Measurements from ENCODE around the gene FSTL1.

The FSTL1 gene

GRCh38 chr3:120440001-120440703 lies 10.6 kb downstream of the FSTL1 start:
- no peak for DNase-seq (ENCODE audit: low read depth)

- peak; percentile 55 for DNase-seq (ENCODE audit: low read depth)
Observed at GRCh38 chr3:120438665-120439370, 12.0 kb downstream of the FSTL1 start.

GRCh38 chr3:120438216-120438615 lies 12.6 kb downstream of the FSTL1 start:
- DNase-seq (ENCODE audit: low read depth): no peak

GRCh38 chr3:120437559-120437958 lies 13.2 kb downstream of the FSTL1 start:
- DNase-seq (ENCODE audit: low read depth): no peak

- no peak for DNase-seq (ENCODE audit: low read depth)
Observed at GRCh38 chr3:120436523-120437050, 14.2 kb downstream of the FSTL1 start.

- no peak for DNase-seq (ENCODE audit: low read depth)
Observed at GRCh38 chr3:120435621-120436020, 15.2 kb downstream of the FSTL1 start.

GRCh38 chr3:120433662-120434331 lies 17.0 kb downstream of the FSTL1 start:
- no peak for DNase-seq (ENCODE audit: low read depth)

- peak; percentile 93 for DNase-seq (ENCODE audit: low read depth)
Observed at GRCh38 chr3:120432150-120432860, 18.5 kb downstream of the FSTL1 start.

GRCh38 chr3:120429921-120430361 lies 20.9 kb downstream of the FSTL1 start:
- DNase-seq (ENCODE audit: low read depth): peak; percentile 56

- no peak for DNase-seq (ENCODE audit: low read depth)
Observed at GRCh38 chr3:120428924-120429323, 21.9 kb downstream of the FSTL1 start.

- DNase-seq (ENCODE audit: low read depth): no peak
Observed at GRCh38 chr3:120427201-120427600, 23.6 kb downstream of the FSTL1 start.

GRCh38 chr3:120425572-120426250 lies 25.1 kb downstream of the FSTL1 start:
- DNase-seq (ENCODE audit: low read depth): peak; percentile 89

- DNase-seq (ENCODE audit: low read depth): no peak
Observed at GRCh38 chr3:120424976-120425570, 25.7 kb downstream of the FSTL1 start.

GRCh38 chr3:120424506-120424905 lies 26.3 kb downstream of the FSTL1 start:
- no peak for DNase-seq (ENCODE audit: low read depth)

GRCh38 chr3:120423432-120423831 lies 27.4 kb downstream of the FSTL1 start:
- no peak for DNase-seq (ENCODE audit: low read depth)

- DNase-seq (ENCODE audit: low read depth): no peak
Observed at GRCh38 chr3:120421926-120422325, 28.9 kb downstream of the FSTL1 start.

- peak; percentile 72 for DNase-seq (ENCODE audit: low read depth)
Observed at GRCh38 chr3:120420928-120421551, 29.8 kb downstream of the FSTL1 start.

GRCh38 chr3:120420360-120420759 lies 30.4 kb downstream of the FSTL1 start:
- peak; percentile 57 for DNase-seq (ENCODE audit: low read depth)

- no peak for DNase-seq (ENCODE audit: low read depth)
Observed at GRCh38 chr3:120419797-120420196, 31.0 kb downstream of the FSTL1 start.

- peak; percentile 34 for DNase-seq (ENCODE audit: low read depth)
Observed at GRCh38 chr3:120418866-120419490, 31.8 kb downstream of the FSTL1 start.
